ENCODE results near the gene PEX26.

- TF ChIP-seq, protein P1, sequence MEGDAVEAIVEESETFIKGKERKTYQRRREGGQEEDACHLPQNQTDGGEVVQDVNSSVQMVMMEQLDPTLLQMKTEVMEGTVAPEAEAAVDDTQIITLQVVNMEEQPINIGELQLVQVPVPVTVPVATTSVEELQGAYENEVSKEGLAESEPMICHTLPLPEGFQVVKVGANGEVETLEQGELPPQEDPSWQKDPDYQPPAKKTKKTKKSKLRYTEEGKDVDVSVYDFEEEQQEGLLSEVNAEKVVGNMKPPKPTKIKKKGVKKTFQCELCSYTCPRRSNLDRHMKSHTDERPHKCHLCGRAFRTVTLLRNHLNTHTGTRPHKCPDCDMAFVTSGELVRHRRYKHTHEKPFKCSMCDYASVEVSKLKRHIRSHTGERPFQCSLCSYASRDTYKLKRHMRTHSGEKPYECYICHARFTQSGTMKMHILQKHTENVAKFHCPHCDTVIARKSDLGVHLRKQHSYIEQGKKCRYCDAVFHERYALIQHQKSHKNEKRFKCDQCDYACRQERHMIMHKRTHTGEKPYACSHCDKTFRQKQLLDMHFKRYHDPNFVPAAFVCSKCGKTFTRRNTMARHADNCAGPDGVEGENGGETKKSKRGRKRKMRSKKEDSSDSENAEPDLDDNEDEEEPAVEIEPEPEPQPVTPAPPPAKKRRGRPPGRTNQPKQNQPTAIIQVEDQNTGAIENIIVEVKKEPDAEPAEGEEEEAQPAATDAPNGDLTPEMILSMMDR (conservative IDR thresholded peaks at IDR 0.05; ENCODE audit: low read length) = peak; percentile 51
- no peak for TF ChIP-seq EZH2phosphoT487 (IDR thresholded peaks at IDR 0.05; ENCODE audit: borderline replicate concordance)
Observed at GRCh38 chr22:18070556-18071306, 7.1 kb upstream of the PEX26 start.
